DOHH2 (cell line): ENCODE measurements around the gene UPF2.

ENCODE experiments used
- CTCF ChIP-seq: fragments of 200-600 bp; sonication (generic); IDR thresholded peaks from one replicate; pipeline ENCODE4 v1.5.1; 2014; ENCODE audit warnings: antibody characterized with exemption, mild to moderate bottlenecking, low read depth, low read length; ENCODE audit not compliant: poor library complexity, severe bottlenecking
- EZH2phosphoT487 ChIP-seq: fragments of 200-600 bp; sonication (generic); IDR thresholded peaks from 2 replicates; pipeline ENCODE4 v1.6.1; 2017; ENCODE audit warnings: borderline replicate concordance, mild to moderate bottlenecking, antibody characterized with exemption, low read length, moderate library complexity, mixed read lengths

GRCh38 chr10:11894381-11895107 lies 148.1 kb downstream of the UPF2 start:
- TF ChIP-seq CTCF (no peak), EZH2phosphoT487 (no peak)
